ENCODE results near the gene ZNF561.
A peak's percentile ranks its signal among the peaks of the same experiment; 100 is the strongest.
"Not testable (repeated sequence)": the region's sequence is repeated elsewhere in the genome, so short reads cannot be mapped to it uniquely, and the experiment has no call there.

Gene ZNF561

GRCh38 chr19:9621156-9622037 lies at the start of gene ZNF561:
Gene ZNF561 (minus strand): TSS chr19:9621232. CDS start chr19:9619456, 1,776 bp downstream.
- peak; percentile 55 for DNase-seq

GRCh38 chr19:9668544-9668943 lies 47.5 kb upstream of the ZNF561 start:
- no peak for DNase-seq

- DNase-seq: no peak
Observed at GRCh38 chr19:9667898-9668297, 46.9 kb upstream of the ZNF561 start.

GRCh38 chr19:9658769-9659168 lies 37.7 kb upstream of the ZNF561 start:
- DNase-seq: no peak

- not testable (repeated sequence) for DNase-seq
Observed at GRCh38 chr19:9653066-9653555, 32.1 kb upstream of the ZNF561 start.

- not testable (repeated sequence) for DNase-seq
Observed at GRCh38 chr19:9651464-9651863, 30.4 kb upstream of the ZNF561 start.

GRCh38 chr19:9650345-9650744 lies 29.3 kb upstream of the ZNF561 start:
- no peak for DNase-seq

GRCh38 chr19:9645472-9645871 lies 24.4 kb upstream of the ZNF561 start:
- DNase-seq: no peak

GRCh38 chr19:9644472-9644871 lies 23.4 kb upstream of the ZNF561 start:
- DNase-seq: no peak

GRCh38 chr19:9641810-9642209 lies 20.8 kb upstream of the ZNF561 start:
- no peak for DNase-seq

- DNase-seq: no peak
Observed at GRCh38 chr19:9640956-9641355, 19.9 kb upstream of the ZNF561 start.

GRCh38 chr19:9636018-9636417 lies 15.0 kb upstream of the ZNF561 start:
- DNase-seq: no peak

GRCh38 chr19:9627856-9628255 lies 6.8 kb upstream of the ZNF561 start:
- no peak for DNase-seq

GRCh38 chr19:9622531-9622930 lies 1.5 kb upstream of the ZNF561 start:
- no peak for DNase-seq

- DNase-seq: no peak
Observed at GRCh38 chr19:9620842-9621155, 233 bp downstream of the ZNF561 start.

- DNase-seq: no peak
Observed at GRCh38 chr19:9615844-9616243, 5.2 kb downstream of the ZNF561 start.

GRCh38 chr19:9610484-9611113 lies 10.4 kb downstream of the ZNF561 start:
- DNase-seq: no peak

GRCh38 chr19:9608912-9609311 lies 12.1 kb downstream of the ZNF561 start:
- no peak for DNase-seq

- DNase-seq: no peak
Observed at GRCh38 chr19:9597027-9597426, 24.0 kb downstream of the ZNF561 start.

GRCh38 chr19:9586764-9587163 lies 34.3 kb downstream of the ZNF561 start:
- DNase-seq: peak; percentile 38

GRCh38 chr19:9584073-9584833 lies 36.8 kb downstream of the ZNF561 start, which contains the start of gene ZNF121:
Gene ZNF121 (minus strand): TSS chr19:9584504. CDS start chr19:9568097, 16,407 bp downstream.
- peak; percentile 78 for DNase-seq

GRCh38 chr19:9582081-9582725 lies 38.8 kb downstream of the ZNF561 start:
- DNase-seq: not testable (repeated sequence)

GRCh38 chr19:9580728-9581127 lies 40.3 kb downstream of the ZNF561 start:
- DNase-seq: no peak
